ENCODE measurements around the gene PIK3C2G. TPM values are rescaled to one million over a fixed set of nuclear protein-coding genes. Genes with fewer than 3 reads are reported as not detected.

PIK3C2G gene
- total RNA-seq, 1 donor from 2014 or later: 2.7 TPM

GRCh38 chr12:18280728-18281127 lies 19.4 kb downstream of the PIK3C2G start:
- no peaks in the 10 kb centered on the region for H3K36me3 Mint-ChIP-seq
- H3K27ac Mint-ChIP-seq: no peak overlapping the region
- peaks cover 70% of the 10 kb centered on the region for H3K4me1 Mint-ChIP-seq
- TF ChIP-seq CTCF (IDR thresholded peaks at IDR 0.05; ENCODE audit: unreplicated experiment): no peak
- no peaks in the 10 kb centered on the region for H3K27me3 Mint-ChIP-seq (ENCODE audit: low read depth)
- H3K9me3 Mint-ChIP-seq: peaks cover under 1% of the 10 kb centered on the region
- DNase-seq (ENCODE audit: low spot score in 2 of 2, unreplicated experiment in 2 of 2): no peak
- no peak overlapping the region for H3K4me3 Mint-ChIP-seq

GRCh38 chr12:18281941-18282340 lies 20.6 kb downstream of the PIK3C2G start:
- Mint-ChIP-seq H3K4me1 (peaks cover 61% of the 10 kb centered on the region), H3K27ac (peak overlapping the region; percentile 21), H3K27me3 (ENCODE audit: low read depth) (no peaks in the 10 kb centered on the region), H3K4me3 (no peak overlapping the region), H3K36me3 (no peaks in the 10 kb centered on the region), H3K9me3 (peaks cover 4% of the 10 kb centered on the region)
- no peak for DNase-seq (ENCODE audit: low spot score in 2 of 2, unreplicated experiment in 2 of 2)
- no peak for TF ChIP-seq CTCF (IDR thresholded peaks at IDR 0.05; ENCODE audit: unreplicated experiment)

GRCh38 chr12:18283831-18284230 lies 22.5 kb downstream of the PIK3C2G start:
- peaks cover 2% of the 10 kb centered on the region for H3K36me3 Mint-ChIP-seq
- H3K27ac Mint-ChIP-seq: peak overlapping the region; percentile 90
- H3K27me3 Mint-ChIP-seq (ENCODE audit: low read depth): no peaks in the 10 kb centered on the region
- TF ChIP-seq CTCF (IDR thresholded peaks at IDR 0.05; ENCODE audit: unreplicated experiment): no peak
- H3K4me3 Mint-ChIP-seq: no peak overlapping the region
- DNase-seq (ENCODE audit: low spot score in 2 of 2, unreplicated experiment in 2 of 2): no peak
- H3K4me1 Mint-ChIP-seq: peaks cover 48% of the 10 kb centered on the region
- H3K9me3 Mint-ChIP-seq: peaks cover 8% of the 10 kb centered on the region

- no peak for DNase-seq (ENCODE audit: low spot score in 2 of 2, unreplicated experiment in 2 of 2)
- no peak for TF ChIP-seq CTCF (IDR thresholded peaks at IDR 0.05; ENCODE audit: unreplicated experiment)
- H3K4me1 Mint-ChIP-seq: peaks cover 48% of the 10 kb centered on the region
- H3K4me3 Mint-ChIP-seq: peak overlapping the region; percentile 14
- H3K36me3 Mint-ChIP-seq: peaks cover 2% of the 10 kb centered on the region
- peaks cover 8% of the 10 kb centered on the region for H3K9me3 Mint-ChIP-seq
- peak overlapping the region; percentile 90 for H3K27ac Mint-ChIP-seq
- no peaks in the 10 kb centered on the region for H3K27me3 Mint-ChIP-seq (ENCODE audit: low read depth)
These were observed 23.1 kb downstream of the PIK3C2G start for GRCh38 chr12:18284386-18284785.

- no peak for DNase-seq (ENCODE audit: low spot score in 2 of 2, unreplicated experiment in 2 of 2)
- Mint-ChIP-seq H3K27ac (peak overlapping the region; percentile 90), H3K27me3 (ENCODE audit: low read depth) (no peaks in the 10 kb centered on the region), H3K4me3 (no peak overlapping the region), H3K36me3 (peaks cover 2% of the 10 kb centered on the region), H3K9me3 (peaks cover 8% of the 10 kb centered on the region), H3K4me1 (peaks cover 53% of the 10 kb centered on the region)
- TF ChIP-seq CTCF (IDR thresholded peaks at IDR 0.05; ENCODE audit: unreplicated experiment): no peak
These were observed 23.8 kb downstream of the PIK3C2G start for GRCh38 chr12:18285161-18285560.

GRCh38 chr12:18290386-18290785 lies 29.1 kb downstream of the PIK3C2G start:
- no peak overlapping the region for H3K4me3 Mint-ChIP-seq
- peaks cover 20% of the 10 kb centered on the region for H3K4me1 Mint-ChIP-seq
- TF ChIP-seq CTCF (IDR thresholded peaks at IDR 0.05; ENCODE audit: unreplicated experiment): no peak
- no peaks in the 10 kb centered on the region for H3K27me3 Mint-ChIP-seq (ENCODE audit: low read depth)
- DNase-seq (ENCODE audit: low spot score in 2 of 2, unreplicated experiment in 2 of 2): no peak
- H3K9me3 Mint-ChIP-seq: peaks cover 8% of the 10 kb centered on the region
- H3K27ac Mint-ChIP-seq: no peak overlapping the region
- H3K36me3 Mint-ChIP-seq: peaks cover 2% of the 10 kb centered on the region

Data from mesothelial cell of epicardium (in vitro differentiated cells).